ENCODE measurements around the gene TPSD1. TPM values are rescaled to one million over a fixed set of nuclear protein-coding genes. Genes with fewer than 3 reads are reported as not detected.

Gene TPSD1
- total RNA-seq, 1 experiment from 2014 or later: 0.31 TPM

DNA sequence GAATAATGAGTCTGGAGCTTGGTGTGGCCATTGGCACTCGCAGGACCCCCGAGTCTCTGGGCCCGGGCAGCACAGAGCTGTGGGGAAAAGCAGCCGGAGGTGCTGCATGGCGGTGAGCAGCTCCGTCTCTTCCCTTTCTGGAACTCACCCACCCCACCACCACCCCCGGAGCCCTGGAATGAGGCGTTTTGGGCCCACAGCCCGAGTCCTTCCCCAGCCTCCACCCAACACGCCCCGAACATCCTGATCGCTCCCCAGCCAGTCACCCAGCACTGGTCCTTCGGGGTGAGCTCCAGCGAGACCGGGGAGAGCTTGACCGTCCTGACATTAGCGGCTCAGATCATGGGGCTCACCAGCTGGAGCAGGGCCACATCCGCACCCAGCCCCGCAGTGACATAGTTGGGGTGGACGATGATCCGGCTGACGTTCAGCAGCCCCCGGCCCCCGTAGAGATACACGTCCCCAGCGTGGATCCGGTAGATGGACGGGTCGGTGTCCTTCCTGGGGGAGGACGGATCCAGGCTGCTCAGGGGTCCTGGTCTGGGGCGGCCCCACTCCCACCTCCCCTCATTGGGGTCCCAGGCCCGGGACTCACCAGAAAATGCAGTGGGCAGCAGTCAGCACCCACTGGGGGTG is 6.5 kb downstream of the TPSD1 start:
- TF ChIP-seq FOXJ3 (CRISPR knock-in tag; IDR thresholded peaks at IDR 0.05; ENCODE audit: borderline replicate concordance) (no peak), MXD4 (CRISPR knock-in tag; IDR thresholded peaks at IDR 0.05; ENCODE audit: borderline replicate concordance) (no peak), MYBL2 (CRISPR knock-in tag; IDR thresholded peaks at IDR 0.05) (no peak), ELF4 (CRISPR knock-in tag; IDR thresholded peaks at IDR 0.05; ENCODE audit: low read depth) (no peak), ZNF396 (CRISPR knock-in tag; IDR thresholded peaks at IDR 0.05; ENCODE audit: borderline replicate concordance) (no peak), NFATC4 (CRISPR knock-in tag; IDR thresholded peaks at IDR 0.05) (no peak)
- TF ChIP-seq, protein P1, sequence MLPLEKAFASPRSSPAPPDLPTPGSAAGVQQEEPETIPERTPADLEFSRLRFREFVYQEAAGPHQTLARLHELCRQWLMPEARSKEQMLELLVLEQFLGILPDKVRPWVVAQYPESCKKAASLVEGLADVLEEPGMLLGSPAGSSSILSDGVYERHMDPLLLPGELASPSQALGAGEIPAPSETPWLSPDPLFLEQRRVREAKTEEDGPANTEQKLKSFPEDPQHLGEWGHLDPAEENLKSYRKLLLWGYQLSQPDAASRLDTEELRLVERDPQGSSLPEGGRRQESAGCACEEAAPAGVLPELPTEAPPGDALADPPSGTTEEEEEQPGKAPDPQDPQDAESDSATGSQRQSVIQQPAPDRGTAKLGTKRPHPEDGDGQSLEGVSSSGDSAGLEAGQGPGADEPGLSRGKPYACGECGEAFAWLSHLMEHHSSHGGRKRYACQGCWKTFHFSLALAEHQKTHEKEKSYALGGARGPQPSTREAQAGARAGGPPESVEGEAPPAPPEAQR (CRISPR knock-in tag; IDR thresholded peaks at IDR 0.05): no peak
- CTCF ChIA-PET: no interaction called here
- POLR2A ChIA-PET: no interaction called here
- Mint-ChIP-seq H3K9me3 (peaks cover 15% of the 10 kb centered on the region), H3K27ac (no peak overlapping the region), H3K36me3 (peaks cover 9% of the 10 kb centered on the region; the same call in 1 of the 2 replicates), H3K4me1 (peaks cover 5% of the 10 kb centered on the region), H3K27me3 (ENCODE audit: low read depth) (peaks cover 37% of the 10 kb centered on the region), H3K4me3 (no peak overlapping the region)
- ATAC-seq: no peak
- no peak for DNase-seq (ENCODE audit: low spot score)

DNA sequence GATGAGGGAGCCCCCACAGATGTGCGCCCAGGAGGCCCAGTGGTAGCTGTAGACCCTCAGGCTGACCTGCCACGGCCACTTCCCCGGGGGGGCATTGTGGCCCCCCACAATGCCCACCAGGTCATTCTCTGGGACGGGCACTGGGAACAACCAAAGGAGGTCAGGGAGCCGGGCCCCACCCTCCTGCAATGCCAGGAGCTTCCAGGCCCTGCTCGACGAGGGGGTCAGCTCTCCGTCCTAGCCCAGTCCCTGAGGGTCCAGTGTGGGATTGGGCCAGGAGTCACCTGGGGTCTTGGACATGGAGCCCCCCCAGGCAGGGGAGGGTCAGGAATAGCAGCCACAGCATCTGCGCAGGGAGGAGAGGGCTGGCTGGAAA is 7.0 kb downstream of the TPSD1 start:
- Mint-ChIP-seq H3K27me3 (ENCODE audit: low read depth) (peaks cover 37% of the 10 kb centered on the region), H3K9me3 (peaks cover 15% of the 10 kb centered on the region), H3K4me1 (peaks cover 5% of the 10 kb centered on the region), H3K27ac (no peak overlapping the region), H3K4me3 (no peak overlapping the region), H3K36me3 (peaks cover 9% of the 10 kb centered on the region; the same call in 1 of the 2 replicates)
- POLR2A ChIA-PET: no interaction called here
- TF ChIP-seq, protein P2, sequence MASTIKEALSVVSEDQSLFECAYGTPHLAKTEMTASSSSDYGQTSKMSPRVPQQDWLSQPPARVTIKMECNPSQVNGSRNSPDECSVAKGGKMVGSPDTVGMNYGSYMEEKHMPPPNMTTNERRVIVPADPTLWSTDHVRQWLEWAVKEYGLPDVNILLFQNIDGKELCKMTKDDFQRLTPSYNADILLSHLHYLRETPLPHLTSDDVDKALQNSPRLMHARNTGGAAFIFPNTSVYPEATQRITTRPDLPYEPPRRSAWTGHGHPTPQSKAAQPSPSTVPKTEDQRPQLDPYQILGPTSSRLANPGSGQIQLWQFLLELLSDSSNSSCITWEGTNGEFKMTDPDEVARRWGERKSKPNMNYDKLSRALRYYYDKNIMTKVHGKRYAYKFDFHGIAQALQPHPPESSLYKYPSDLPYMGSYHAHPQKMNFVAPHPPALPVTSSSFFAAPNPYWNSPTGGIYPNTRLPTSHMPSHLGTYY (CRISPR knock-in tag; IDR thresholded peaks at IDR 0.05): no peak
- DNase-seq (ENCODE audit: low spot score) (no peak), ATAC-seq (no peak)
- CTCF ChIA-PET: no interaction called here

DNA sequence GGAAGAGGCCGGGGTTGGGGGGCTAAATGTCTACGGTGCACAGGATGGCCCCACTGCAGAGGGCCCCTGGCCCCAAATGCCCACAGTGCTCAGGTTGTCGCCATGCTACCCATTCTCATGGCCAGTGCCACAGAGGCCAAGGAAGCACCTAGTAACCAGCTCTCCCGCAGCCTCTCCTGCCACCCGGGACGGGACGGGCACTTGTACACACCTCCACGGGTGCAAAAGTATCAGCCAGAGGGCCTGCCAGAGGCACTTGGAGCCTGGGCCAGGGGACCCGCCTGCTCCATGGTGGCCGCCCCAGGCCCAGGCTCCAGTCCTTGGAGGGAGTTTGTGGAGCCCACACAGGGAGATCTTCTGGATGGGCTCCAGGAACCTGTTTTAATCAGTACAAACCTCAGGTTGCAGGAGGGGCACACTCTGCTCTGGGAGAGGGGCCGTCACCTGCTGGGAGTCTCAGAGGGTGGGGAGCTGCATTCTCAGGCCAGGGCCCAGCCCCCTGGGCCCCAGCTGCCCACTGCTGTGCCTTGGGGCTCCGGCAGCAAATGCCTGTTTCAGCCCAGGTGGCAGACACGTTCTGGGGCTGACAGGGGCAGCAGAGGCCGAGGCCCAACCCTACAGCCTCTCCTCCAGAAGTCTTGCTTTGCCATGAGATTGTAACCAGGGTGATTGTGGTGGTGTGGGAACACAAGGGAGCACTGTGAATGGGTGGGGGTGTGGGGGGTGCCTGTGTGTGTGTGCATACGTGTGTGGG is 7.9 kb downstream of the TPSD1 start:
- H3K36me3 Mint-ChIP-seq: peaks cover 9% of the 10 kb centered on the region; the same call in 1 of the 2 replicates
- peaks cover 15% of the 10 kb centered on the region for H3K9me3 Mint-ChIP-seq
- H3K4me1 Mint-ChIP-seq: peaks cover 5% of the 10 kb centered on the region
- ATAC-seq: no peak
- ChIA-PET POLR2A (no interaction called here), CTCF (no interaction called here)
- H3K4me3 Mint-ChIP-seq: no peak overlapping the region
- no peak for DNase-seq (ENCODE audit: low spot score)
- peaks cover 37% of the 10 kb centered on the region for H3K27me3 Mint-ChIP-seq (ENCODE audit: low read depth)
- no peak overlapping the region; the same call in 1 of the 2 replicates for H3K27ac Mint-ChIP-seq
- TF ChIP-seq RORB (CRISPR knock-in tag; IDR thresholded peaks at IDR 0.05): no peak
- TF ChIP-seq, protein P3, sequence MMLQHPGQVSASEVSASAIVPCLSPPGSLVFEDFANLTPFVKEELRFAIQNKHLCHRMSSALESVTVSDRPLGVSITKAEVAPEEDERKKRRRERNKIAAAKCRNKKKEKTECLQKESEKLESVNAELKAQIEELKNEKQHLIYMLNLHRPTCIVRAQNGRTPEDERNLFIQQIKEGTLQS (CRISPR knock-in tag; conservative IDR thresholded peaks at IDR 0.05): no peak
- no peak for TF ChIP-seq TEAD4 (CRISPR knock-in tag; IDR thresholded peaks at IDR 0.05)
- TF ChIP-seq CREM (CRISPR knock-in tag; IDR thresholded peaks at IDR 0.05): no peak
- no peak for TF ChIP-seq ETV6 (CRISPR knock-in tag; IDR thresholded peaks at IDR 0.05)
- no peak for TF ChIP-seq KAT7 (CRISPR knock-in tag; IDR thresholded peaks at IDR 0.05; ENCODE audit: borderline replicate concordance)
- TF ChIP-seq, protein P4, sequence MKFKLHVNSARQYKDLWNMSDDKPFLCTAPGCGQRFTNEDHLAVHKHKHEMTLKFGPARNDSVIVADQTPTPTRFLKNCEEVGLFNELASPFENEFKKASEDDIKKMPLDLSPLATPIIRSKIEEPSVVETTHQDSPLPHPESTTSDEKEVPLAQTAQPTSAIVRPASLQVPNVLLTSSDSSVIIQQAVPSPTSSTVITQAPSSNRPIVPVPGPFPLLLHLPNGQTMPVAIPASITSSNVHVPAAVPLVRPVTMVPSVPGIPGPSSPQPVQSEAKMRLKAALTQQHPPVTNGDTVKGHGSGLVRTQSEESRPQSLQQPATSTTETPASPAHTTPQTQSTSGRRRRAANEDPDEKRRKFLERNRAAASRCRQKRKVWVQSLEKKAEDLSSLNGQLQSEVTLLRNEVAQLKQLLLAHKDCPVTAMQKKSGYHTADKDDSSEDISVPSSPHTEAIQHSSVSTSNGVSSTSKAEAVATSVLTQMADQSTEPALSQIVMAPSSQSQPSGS (CRISPR knock-in tag; IDR thresholded peaks at IDR 0.05; ENCODE audit: borderline replicate concordance, low read depth): no peak
- TF ChIP-seq, protein P5, sequence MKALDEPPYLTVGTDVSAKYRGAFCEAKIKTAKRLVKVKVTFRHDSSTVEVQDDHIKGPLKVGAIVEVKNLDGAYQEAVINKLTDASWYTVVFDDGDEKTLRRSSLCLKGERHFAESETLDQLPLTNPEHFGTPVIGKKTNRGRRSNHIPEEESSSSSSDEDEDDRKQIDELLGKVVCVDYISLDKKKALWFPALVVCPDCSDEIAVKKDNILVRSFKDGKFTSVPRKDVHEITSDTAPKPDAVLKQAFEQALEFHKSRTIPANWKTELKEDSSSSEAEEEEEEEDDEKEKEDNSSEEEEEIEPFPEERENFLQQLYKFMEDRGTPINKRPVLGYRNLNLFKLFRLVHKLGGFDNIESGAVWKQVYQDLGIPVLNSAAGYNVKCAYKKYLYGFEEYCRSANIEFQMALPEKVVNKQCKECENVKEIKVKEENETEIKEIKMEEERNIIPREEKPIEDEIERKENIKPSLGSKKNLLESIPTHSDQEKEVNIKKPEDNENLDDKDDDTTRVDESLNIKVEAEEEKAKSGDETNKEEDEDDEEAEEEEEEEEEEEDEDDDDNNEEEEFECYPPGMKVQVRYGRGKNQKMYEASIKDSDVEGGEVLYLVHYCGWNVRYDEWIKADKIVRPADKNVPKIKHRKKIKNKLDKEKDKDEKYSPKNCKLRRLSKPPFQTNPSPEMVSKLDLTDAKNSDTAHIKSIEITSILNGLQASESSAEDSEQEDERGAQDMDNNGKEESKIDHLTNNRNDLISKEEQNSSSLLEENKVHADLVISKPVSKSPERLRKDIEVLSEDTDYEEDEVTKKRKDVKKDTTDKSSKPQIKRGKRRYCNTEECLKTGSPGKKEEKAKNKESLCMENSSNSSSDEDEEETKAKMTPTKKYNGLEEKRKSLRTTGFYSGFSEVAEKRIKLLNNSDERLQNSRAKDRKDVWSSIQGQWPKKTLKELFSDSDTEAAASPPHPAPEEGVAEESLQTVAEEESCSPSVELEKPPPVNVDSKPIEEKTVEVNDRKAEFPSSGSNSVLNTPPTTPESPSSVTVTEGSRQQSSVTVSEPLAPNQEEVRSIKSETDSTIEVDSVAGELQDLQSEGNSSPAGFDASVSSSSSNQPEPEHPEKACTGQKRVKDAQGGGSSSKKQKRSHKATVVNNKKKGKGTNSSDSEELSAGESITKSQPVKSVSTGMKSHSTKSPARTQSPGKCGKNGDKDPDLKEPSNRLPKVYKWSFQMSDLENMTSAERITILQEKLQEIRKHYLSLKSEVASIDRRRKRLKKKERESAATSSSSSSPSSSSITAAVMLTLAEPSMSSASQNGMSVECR (CRISPR knock-in tag; IDR thresholded peaks at IDR 0.05; ENCODE audit: borderline replicate concordance): no peak
- TF ChIP-seq, protein P6, sequence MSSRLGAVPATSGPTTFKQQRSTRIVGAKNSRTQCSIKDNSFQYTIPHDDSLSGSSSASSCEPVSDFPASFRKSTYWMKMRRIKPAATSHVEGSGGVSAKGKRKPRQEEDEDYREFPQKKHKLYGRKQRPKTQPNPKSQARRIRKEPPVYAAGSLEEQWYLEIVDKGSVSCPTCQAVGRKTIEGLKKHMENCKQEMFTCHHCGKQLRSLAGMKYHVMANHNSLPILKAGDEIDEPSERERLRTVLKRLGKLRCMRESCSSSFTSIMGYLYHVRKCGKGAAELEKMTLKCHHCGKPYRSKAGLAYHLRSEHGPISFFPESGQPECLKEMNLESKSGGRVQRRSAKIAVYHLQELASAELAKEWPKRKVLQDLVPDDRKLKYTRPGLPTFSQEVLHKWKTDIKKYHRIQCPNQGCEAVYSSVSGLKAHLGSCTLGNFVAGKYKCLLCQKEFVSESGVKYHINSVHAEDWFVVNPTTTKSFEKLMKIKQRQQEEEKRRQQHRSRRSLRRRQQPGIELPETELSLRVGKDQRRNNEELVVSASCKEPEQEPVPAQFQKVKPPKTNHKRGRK (CRISPR knock-in tag; IDR thresholded peaks at IDR 0.05; ENCODE audit: borderline replicate concordance): no peak
- TF ChIP-seq, protein P7, sequence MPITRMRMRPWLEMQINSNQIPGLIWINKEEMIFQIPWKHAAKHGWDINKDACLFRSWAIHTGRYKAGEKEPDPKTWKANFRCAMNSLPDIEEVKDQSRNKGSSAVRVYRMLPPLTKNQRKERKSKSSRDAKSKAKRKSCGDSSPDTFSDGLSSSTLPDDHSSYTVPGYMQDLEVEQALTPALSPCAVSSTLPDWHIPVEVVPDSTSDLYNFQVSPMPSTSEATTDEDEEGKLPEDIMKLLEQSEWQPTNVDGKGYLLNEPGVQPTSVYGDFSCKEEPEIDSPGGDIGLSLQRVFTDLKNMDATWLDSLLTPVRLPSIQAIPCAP (CRISPR knock-in tag; IDR thresholded peaks at IDR 0.05): no peak
- no peak for TF ChIP-seq TCF7 (CRISPR knock-in tag; IDR thresholded peaks at IDR 0.05; ENCODE audit: low read depth)
- TF ChIP-seq ZNF138 (CRISPR knock-in tag; conservative IDR thresholded peaks at IDR 0.05): no peak

Data from WTC11 (cell line).